HEK293 (cell line): ENCODE results near the gene ZNF695.

Source experiments
- CTCF ChIA-PET: fragments of 350-600 bp; formaldehyde crosslinking; extraction: SDS; loops from one replicate; lab custom pipeline; 2021; ENCODE audit warnings: antibody characterized with exemption; lab: Yijun Ruan, JAX
- POLR2A ChIA-PET: fragments of 300-600 bp; formaldehyde crosslinking; extraction: SDS; loops from one replicate; lab custom pipeline; 2020; ENCODE audit warnings: antibody characterized with exemption, inconsistent platforms; lab: Yijun Ruan, JAX
- H3K27ac ChIP-seq: fragments of 200-500 bp; sonication (Bioruptor generic); 2 replicates; pipeline ENCODE4 v1.5.1; 2014; ENCODE audit warnings: low read depth, low read length, control low read depth, inconsistent platforms; ENCODE audit errors: extremely low read depth
- H3K36me3 ChIP-seq, 2 experiments: fragments of 200-500 bp in 1 of 2; sonication (Bioruptor generic) in 1 of 2; 1 replicate in 1 of 2; 2 replicates in 1 of 2; pipeline ENCODE4 v1.5.1; 2014 to 2017; ENCODE audit warnings: inconsistent platforms in 2 of 2, low read length in 2 of 2; ENCODE audit not compliant: control insufficient read depth in 2 of 2, insufficient read depth in 1 of 2
- H3K4me1 ChIP-seq: fragments of 200-500 bp; sonication (Bioruptor generic); 2 replicates; pipeline ENCODE4 v1.5.1; 2014; ENCODE audit warnings: mild to moderate bottlenecking, low read length, inconsistent platforms; ENCODE audit not compliant: control insufficient read depth, insufficient read depth
- H3K4me3 ChIP-seq: 2 replicates; pipeline ENCODE4 v1.5.1; 2011; ENCODE audit warnings: low read depth, mild to moderate bottlenecking, control low read depth, low read length, moderate library complexity
- H3K9me3 ChIP-seq: fragments of 200-500 bp; sonication (Bioruptor generic); 2 replicates; pipeline ENCODE4 v1.5.1; 2014; ENCODE audit warnings: low read depth, low read length, inconsistent platforms; ENCODE audit not compliant: control insufficient read depth, insufficient read depth
- MYNN ChIP-seq: fragments of 450-650 bp; formaldehyde crosslinking; IDR thresholded peaks from 2 replicates; pipeline ENCODE4 v1.5.1; 2016; ENCODE audit warnings: missing biosample characterization, missing genetic modification characterization, borderline replicate concordance
- OVOL3 ChIP-seq: fragments of 450-650 bp; formaldehyde crosslinking; IDR thresholded peaks from 2 replicates; pipeline ENCODE4 v1.5.1; 2016; ENCODE audit warnings: missing biosample characterization, missing genetic modification characterization
- PRDM1 ChIP-seq: fragments of 450-650 bp; formaldehyde crosslinking; IDR thresholded peaks from 2 replicates; pipeline ENCODE4; 2016; ENCODE audit warnings: missing biosample characterization, missing genetic modification characterization
- SALL2 ChIP-seq: fragments of 450-650 bp; formaldehyde crosslinking; IDR thresholded peaks from 2 replicates; pipeline ENCODE4 v1.5.0; 2017; ENCODE audit warnings: missing biosample characterization, mild to moderate bottlenecking, missing genetic modification characterization, borderline replicate concordance
- SP7 ChIP-seq: fragments of 450-650 bp; formaldehyde crosslinking; IDR thresholded peaks from 2 replicates; pipeline ENCODE4 v1.5.1; 2016; ENCODE audit warnings: missing biosample characterization, missing genetic modification characterization
- YY1 ChIP-seq: fragments of 450-650 bp; formaldehyde crosslinking; IDR thresholded peaks from 2 replicates; pipeline ENCODE4 v1.5.1; 2018; ENCODE audit warnings: missing biosample characterization, missing genetic modification characterization
- ZNF133 ChIP-seq: fragments of 450-650 bp; formaldehyde crosslinking; IDR thresholded peaks from 2 replicates; pipeline ENCODE4 v1.5.1; 2016; ENCODE audit warnings: missing biosample characterization, missing genetic modification characterization
- ZNF157 ChIP-seq: fragments of 450-650 bp; formaldehyde crosslinking; IDR thresholded peaks from 2 replicates; pipeline ENCODE4 v1.5.1; 2016; ENCODE audit warnings: missing biosample characterization, missing genetic modification characterization
- ZNF2 ChIP-seq: fragments of 450-650 bp; formaldehyde crosslinking; IDR thresholded peaks from 2 replicates; pipeline ENCODE4 v1.5.1; 2016; ENCODE audit warnings: missing biosample characterization, missing genetic modification characterization
- ZNF221 ChIP-seq: fragments of 450-650 bp; formaldehyde crosslinking; IDR thresholded peaks from 2 replicates; pipeline ENCODE4 v1.5.1; 2017; ENCODE audit warnings: missing biosample characterization, missing genetic modification characterization, borderline replicate concordance
- ZNF248 ChIP-seq: fragments of 450-650 bp; formaldehyde crosslinking; IDR thresholded peaks from 2 replicates; pipeline ENCODE4 v1.5.1; 2017; ENCODE audit warnings: missing biosample characterization, missing genetic modification characterization
- ZNF302 ChIP-seq: fragments of 450-650 bp; formaldehyde crosslinking; IDR thresholded peaks from 2 replicates; pipeline ENCODE4 v1.5.1; 2016; ENCODE audit warnings: missing biosample characterization, missing genetic modification characterization, low read depth
- ZNF354C ChIP-seq: fragments of 450-650 bp; formaldehyde crosslinking; IDR thresholded peaks from 2 replicates; pipeline ENCODE4 v1.5.1; 2016; ENCODE audit warnings: missing biosample characterization, missing genetic modification characterization, low read depth, borderline replicate concordance
- ZNF366 ChIP-seq: fragments of 450-650 bp; formaldehyde crosslinking; conservative IDR thresholded peaks from 2 replicates; pipeline ENCODE4 v1.5.1; 2016; ENCODE audit warnings: missing biosample characterization, missing genetic modification characterization
- ZNF544 ChIP-seq: fragments of 450-650 bp; formaldehyde crosslinking; IDR thresholded peaks from 2 replicates; pipeline ENCODE4 v1.5.0; 2017; ENCODE audit warnings: missing biosample characterization, missing genetic modification characterization
- ZNF560 ChIP-seq: fragments of 450-650 bp; formaldehyde crosslinking; IDR thresholded peaks from 2 replicates; pipeline ENCODE4 v1.5.1; 2017; ENCODE audit warnings: missing biosample characterization, missing genetic modification characterization, borderline replicate concordance
- ZNF585B ChIP-seq: fragments of 450-650 bp; formaldehyde crosslinking; IDR thresholded peaks from 2 replicates; pipeline ENCODE4 v1.5.1; 2016; ENCODE audit warnings: missing biosample characterization, missing genetic modification characterization
- ZNF707 ChIP-seq: fragments of 450-650 bp; formaldehyde crosslinking; IDR thresholded peaks from 2 replicates; pipeline ENCODE4 v1.5.1; 2016; ENCODE audit warnings: missing biosample characterization, missing genetic modification characterization
- ZNF777 ChIP-seq: fragments of 450-650 bp; formaldehyde crosslinking; IDR thresholded peaks from 2 replicates; pipeline ENCODE4 v1.5.1; 2017; ENCODE audit warnings: missing biosample characterization, missing genetic modification characterization, borderline replicate concordance
- TF ChIP-seq, protein P1 (sequence below): fragments of 450-650 bp; formaldehyde crosslinking; IDR thresholded peaks from 2 replicates; pipeline ENCODE4 v1.5.1; 2016; ENCODE audit warnings: missing biosample characterization, missing genetic modification characterization
- TF ChIP-seq, protein P2 (sequence below): fragments of 450-650 bp; IDR thresholded peaks from 2 replicates; pipeline ENCODE4 v1.5.1; 2018; ENCODE audit warnings: missing biosample characterization, mild to moderate bottlenecking, missing genetic modification characterization
- TF ChIP-seq, protein P3 (sequence below): fragments of 450-650 bp; formaldehyde crosslinking; IDR thresholded peaks from 2 replicates; pipeline ENCODE4 v1.5.1; 2016; ENCODE audit warnings: missing biosample characterization, missing genetic modification characterization

The ZNF695 gene

DNA sequence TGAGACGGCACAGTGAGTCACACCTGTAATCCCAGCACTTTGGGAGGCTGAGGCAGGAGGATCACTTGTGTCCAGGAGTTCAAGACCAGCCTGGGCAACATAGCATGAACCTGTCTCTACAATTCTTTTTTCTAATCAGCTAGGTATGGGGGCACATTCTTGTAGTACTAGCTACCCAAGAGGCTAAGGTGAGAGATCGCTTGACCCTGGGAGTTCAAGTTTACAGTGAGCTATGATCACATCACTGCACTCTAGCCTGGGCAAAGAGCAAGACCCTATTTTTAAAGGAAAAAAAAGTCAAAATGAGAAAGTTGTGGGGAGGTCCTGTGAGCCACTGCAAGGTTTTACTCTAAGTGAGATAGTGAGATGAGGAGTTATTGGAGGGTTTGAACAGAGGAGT lies 41.4 kb downstream of the ZNF695 start:
- CTCF ChIA-PET = no interaction called here
- Histone ChIP-seq H3K36me3 (peaks cover 0 to 46% of the 10 kb centered on the region in 2 experiments; a peak in 1 of 3 replicates), H3K4me3 (no peak overlapping the region)
- TF ChIP-seq ZNF366 (no peak), ZNF585B (tag by site-specific recombination) (no peak)
- TF ChIP-seq, all 188 proteins: peak for 0
- H3K4me1 ChIP-seq = no peaks in the 10 kb centered on the region
- no peak overlapping the region for H3K27ac ChIP-seq
- H3K9me3 ChIP-seq = no peaks in the 10 kb centered on the region
- POLR2A ChIA-PET = no interaction called here

DNA sequence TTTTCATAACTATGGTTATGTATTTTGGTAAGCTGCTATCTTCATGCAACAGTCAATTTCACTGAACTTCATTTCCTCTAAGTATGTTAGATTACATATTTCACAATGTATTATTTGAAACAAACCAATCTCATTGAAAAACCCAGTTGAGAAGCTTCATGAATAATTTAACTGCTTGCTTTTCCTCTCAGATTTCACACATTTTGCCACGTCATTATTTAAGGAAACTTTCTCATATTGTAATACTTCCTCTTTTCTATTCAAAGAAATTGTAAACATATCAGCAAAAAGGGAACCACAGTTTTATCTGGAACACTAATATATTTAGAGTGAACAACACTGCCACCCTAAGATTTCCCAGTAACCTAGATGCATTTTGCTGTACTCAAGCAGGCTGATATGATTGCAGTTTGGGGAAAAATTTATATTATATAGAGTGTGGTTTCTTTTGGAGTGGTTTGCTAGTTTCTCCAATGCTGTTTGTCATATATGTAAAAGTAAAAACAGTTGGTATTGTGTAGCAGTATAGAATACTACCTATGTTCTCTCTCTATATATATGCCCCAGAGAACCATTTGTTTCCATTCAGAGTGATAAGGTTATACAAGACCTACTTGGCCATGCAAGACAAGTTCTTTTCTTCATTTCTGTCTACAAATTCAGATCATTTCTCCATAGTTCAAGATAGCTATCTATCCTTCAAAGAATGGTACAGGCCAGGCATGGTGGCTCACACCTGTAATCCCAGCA lies 47.7 kb downstream of the ZNF695 start:
- peaks cover 0 to 52% of the 10 kb centered on the region in 2 experiments; a peak in 2 of 3 replicates for H3K36me3 ChIP-seq
- H3K4me3 ChIP-seq = no peak overlapping the region
- no peaks in the 10 kb centered on the region for H3K9me3 ChIP-seq
- TF ChIP-seq ZNF302 (tag by site-specific recombination) (no peak), ZNF777 (no peak), ZNF366 (no peak), SP7 (tag by site-specific recombination) (no peak), SALL2 (tag by site-specific recombination) (no peak), ZNF354C (tag by site-specific recombination) (no peak), ZNF157 (no peak), MYNN (tag by site-specific recombination) (no peak), ZNF133 (no peak), OVOL3 (no peak), PRDM1 (tag by site-specific recombination) (no peak), ZNF2 (no peak)
- TF ChIP-seq, protein P1, sequence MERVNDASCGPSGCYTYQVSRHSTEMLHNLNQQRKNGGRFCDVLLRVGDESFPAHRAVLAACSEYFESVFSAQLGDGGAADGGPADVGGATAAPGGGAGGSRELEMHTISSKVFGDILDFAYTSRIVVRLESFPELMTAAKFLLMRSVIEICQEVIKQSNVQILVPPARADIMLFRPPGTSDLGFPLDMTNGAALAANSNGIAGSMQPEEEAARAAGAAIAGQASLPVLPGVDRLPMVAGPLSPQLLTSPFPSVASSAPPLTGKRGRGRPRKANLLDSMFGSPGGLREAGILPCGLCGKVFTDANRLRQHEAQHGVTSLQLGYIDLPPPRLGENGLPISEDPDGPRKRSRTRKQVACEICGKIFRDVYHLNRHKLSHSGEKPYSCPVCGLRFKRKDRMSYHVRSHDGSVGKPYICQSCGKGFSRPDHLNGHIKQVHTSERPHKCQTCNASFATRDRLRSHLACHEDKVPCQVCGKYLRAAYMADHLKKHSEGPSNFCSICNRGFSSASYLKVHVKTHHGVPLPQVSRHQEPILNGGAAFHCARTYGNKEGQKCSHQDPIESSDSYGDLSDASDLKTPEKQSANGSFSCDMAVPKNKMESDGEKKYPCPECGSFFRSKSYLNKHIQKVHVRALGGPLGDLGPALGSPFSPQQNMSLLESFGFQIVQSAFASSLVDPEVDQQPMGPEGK (tag by site-specific recombination) = no peak
- TF ChIP-seq, protein P2, sequence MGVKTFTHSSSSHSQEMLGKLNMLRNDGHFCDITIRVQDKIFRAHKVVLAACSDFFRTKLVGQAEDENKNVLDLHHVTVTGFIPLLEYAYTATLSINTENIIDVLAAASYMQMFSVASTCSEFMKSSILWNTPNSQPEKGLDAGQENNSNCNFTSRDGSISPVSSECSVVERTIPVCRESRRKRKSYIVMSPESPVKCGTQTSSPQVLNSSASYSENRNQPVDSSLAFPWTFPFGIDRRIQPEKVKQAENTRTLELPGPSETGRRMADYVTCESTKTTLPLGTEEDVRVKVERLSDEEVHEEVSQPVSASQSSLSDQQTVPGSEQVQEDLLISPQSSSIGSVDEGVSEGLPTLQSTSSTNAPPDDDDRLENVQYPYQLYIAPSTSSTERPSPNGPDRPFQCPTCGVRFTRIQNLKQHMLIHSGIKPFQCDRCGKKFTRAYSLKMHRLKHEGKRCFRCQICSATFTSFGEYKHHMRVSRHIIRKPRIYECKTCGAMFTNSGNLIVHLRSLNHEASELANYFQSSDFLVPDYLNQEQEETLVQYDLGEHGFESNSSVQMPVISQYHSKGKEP = no peak
- TF ChIP-seq, protein P3, sequence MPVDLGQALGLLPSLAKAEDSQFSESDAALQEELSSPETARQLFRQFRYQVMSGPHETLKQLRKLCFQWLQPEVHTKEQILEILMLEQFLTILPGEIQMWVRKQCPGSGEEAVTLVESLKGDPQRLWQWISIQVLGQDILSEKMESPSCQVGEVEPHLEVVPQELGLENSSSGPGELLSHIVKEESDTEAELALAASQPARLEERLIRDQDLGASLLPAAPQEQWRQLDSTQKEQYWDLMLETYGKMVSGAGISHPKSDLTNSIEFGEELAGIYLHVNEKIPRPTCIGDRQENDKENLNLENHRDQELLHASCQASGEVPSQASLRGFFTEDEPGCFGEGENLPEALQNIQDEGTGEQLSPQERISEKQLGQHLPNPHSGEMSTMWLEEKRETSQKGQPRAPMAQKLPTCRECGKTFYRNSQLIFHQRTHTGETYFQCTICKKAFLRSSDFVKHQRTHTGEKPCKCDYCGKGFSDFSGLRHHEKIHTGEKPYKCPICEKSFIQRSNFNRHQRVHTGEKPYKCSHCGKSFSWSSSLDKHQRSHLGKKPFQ (tag by site-specific recombination) = no peak
- TF ChIP-seq, all 188 proteins: peak for 0
- H3K4me1 ChIP-seq = no peaks in the 10 kb centered on the region
- H3K27ac ChIP-seq = no peak overlapping the region
- CTCF ChIA-PET = no interaction called here
- POLR2A ChIA-PET = no interaction called here

DNA sequence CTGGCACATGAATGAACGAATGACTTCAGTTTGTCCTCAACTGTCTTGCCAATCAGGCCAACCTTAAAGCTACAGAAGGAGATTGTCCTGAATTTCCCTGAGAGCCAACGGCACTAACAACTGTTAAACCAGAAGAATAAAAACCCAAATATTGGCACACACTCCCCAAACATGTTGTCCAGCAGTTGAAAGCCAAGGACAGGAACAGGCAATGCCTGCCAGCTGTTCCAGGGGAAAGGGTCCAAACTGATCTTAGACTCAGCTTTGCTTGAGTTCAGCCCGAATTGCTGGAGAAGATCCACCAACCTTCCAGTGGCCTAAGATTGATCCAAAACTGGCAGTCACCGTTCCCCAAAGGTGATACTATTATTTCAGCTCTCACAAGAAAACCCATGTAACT lies 53.7 kb downstream of the ZNF695 start:
- no peak for TF ChIP-seq ZNF707 (tag by site-specific recombination)
- TF ChIP-seq ZNF221 = no peak
- TF ChIP-seq ZNF560 (tag by site-specific recombination) = no peak
- TF ChIP-seq YY1 (tag by site-specific recombination) = no peak
- TF ChIP-seq ZNF248 (tag by site-specific recombination) = no peak
- no peak for TF ChIP-seq ZNF544
- no peaks in the 10 kb centered on the region for H3K9me3 ChIP-seq
- CTCF ChIA-PET = no interaction called here
- H3K4me3 ChIP-seq = no peak overlapping the region
- H3K27ac ChIP-seq = no peak overlapping the region
- H3K36me3 ChIP-seq = peaks cover 0 to 20% of the 10 kb centered on the region in 2 experiments; a peak in 2 of 3 replicates
- POLR2A ChIA-PET = no interaction called here
- H3K4me1 ChIP-seq = no peaks in the 10 kb centered on the region
